ENCODE measurements around the gene ZRANB2.

DNA sequence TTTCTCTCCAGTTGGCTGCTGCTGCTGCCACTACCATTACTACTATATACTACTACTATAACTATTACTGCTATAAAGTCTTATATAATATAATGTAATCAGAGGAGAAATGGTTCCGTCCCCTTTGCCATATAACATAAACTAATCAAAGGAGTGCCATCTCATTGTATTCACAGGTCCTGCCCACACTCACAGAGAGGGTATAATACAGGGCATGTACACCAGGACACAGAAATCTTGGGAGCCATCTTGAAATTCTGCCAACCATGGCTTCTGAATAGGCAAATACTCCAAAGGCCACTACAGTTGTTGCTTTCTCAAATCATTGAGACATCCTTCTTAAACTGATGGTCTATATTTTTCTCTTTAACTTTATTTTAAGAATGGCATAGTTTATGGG, 6.9 kb upstream of the ZRANB2 start:
- TF ChIP-seq SREBF2 (CRISPR knock-in tag; IDR thresholded peaks at IDR 0.05), result no peak
- TF ChIP-seq, protein P1, sequence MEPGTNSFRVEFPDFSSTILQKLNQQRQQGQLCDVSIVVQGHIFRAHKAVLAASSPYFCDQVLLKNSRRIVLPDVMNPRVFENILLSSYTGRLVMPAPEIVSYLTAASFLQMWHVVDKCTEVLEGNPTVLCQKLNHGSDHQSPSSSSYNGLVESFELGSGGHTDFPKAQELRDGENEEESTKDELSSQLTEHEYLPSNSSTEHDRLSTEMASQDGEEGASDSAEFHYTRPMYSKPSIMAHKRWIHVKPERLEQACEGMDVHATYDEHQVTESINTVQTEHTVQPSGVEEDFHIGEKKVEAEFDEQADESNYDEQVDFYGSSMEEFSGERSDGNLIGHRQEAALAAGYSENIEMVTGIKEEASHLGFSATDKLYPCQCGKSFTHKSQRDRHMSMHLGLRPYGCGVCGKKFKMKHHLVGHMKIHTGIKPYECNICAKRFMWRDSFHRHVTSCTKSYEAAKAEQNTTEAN (CRISPR knock-in tag; IDR thresholded peaks at IDR 0.05), result no peak
- TF ChIP-seq, protein P2, sequence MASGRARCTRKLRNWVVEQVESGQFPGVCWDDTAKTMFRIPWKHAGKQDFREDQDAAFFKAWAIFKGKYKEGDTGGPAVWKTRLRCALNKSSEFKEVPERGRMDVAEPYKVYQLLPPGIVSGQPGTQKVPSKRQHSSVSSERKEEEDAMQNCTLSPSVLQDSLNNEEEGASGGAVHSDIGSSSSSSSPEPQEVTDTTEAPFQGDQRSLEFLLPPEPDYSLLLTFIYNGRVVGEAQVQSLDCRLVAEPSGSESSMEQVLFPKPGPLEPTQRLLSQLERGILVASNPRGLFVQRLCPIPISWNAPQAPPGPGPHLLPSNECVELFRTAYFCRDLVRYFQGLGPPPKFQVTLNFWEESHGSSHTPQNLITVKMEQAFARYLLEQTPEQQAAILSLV (tag; IDR thresholded peaks at IDR 0.05), result no peak
- TF ChIP-seq, protein P3, sequence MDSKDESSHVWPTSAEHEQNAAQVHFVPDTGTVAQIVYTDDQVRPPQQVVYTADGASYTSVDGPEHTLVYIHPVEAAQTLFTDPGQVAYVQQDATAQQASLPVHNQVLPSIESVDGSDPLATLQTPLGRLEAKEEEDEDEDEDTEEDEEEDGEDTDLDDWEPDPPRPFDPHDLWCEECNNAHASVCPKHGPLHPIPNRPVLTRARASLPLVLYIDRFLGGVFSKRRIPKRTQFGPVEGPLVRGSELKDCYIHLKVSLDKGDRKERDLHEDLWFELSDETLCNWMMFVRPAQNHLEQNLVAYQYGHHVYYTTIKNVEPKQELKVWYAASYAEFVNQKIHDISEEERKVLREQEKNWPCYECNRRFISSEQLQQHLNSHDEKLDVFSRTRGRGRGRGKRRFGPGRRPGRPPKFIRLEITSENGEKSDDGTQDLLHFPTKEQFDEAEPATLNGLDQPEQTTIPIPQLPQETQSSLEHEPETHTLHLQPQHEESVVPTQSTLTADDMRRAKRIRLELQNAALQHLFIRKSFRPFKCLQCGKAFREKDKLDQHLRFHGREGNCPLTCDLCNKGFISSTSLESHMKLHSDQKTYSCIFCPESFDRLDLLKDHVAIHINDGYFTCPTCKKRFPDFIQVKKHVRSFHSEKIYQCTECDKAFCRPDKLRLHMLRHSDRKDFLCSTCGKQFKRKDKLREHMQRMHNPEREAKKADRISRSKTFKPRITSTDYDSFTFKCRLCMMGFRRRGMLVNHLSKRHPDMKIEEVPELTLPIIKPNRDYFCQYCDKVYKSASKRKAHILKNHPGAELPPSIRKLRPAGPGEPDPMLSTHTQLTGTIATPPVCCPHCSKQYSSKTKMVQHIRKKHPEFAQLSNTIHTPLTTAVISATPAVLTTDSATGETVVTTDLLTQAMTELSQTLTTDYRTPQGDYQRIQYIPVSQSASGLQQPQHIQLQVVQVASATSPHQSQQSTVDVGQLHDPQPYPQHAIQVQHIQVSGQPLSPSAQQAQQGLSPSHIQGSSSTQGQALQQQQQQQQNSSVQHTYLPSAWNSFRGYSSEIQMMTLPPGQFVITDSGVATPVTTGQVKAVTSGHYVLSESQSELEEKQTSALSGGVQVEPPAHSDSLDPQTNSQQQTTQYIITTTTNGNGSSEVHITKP (IDR thresholded peaks at IDR 0.05; ENCODE audit: partially characterized antibody), result no peak
- TF ChIP-seq, protein P4, sequence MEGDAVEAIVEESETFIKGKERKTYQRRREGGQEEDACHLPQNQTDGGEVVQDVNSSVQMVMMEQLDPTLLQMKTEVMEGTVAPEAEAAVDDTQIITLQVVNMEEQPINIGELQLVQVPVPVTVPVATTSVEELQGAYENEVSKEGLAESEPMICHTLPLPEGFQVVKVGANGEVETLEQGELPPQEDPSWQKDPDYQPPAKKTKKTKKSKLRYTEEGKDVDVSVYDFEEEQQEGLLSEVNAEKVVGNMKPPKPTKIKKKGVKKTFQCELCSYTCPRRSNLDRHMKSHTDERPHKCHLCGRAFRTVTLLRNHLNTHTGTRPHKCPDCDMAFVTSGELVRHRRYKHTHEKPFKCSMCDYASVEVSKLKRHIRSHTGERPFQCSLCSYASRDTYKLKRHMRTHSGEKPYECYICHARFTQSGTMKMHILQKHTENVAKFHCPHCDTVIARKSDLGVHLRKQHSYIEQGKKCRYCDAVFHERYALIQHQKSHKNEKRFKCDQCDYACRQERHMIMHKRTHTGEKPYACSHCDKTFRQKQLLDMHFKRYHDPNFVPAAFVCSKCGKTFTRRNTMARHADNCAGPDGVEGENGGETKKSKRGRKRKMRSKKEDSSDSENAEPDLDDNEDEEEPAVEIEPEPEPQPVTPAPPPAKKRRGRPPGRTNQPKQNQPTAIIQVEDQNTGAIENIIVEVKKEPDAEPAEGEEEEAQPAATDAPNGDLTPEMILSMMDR (IDR thresholded peaks at IDR 0.05 in 2 of 3, conservative IDR thresholded peaks at IDR 0.05 in 1 of 3; ENCODE audit: insufficient read depth in 2 of 3, low read depth in 1 of 3, low read length in 3 of 3), result no peak
- no peak for TF ChIP-seq EP300 (IDR thresholded peaks at IDR 0.05; ENCODE audit: low read length)
- TF ChIP-seq, protein P5, sequence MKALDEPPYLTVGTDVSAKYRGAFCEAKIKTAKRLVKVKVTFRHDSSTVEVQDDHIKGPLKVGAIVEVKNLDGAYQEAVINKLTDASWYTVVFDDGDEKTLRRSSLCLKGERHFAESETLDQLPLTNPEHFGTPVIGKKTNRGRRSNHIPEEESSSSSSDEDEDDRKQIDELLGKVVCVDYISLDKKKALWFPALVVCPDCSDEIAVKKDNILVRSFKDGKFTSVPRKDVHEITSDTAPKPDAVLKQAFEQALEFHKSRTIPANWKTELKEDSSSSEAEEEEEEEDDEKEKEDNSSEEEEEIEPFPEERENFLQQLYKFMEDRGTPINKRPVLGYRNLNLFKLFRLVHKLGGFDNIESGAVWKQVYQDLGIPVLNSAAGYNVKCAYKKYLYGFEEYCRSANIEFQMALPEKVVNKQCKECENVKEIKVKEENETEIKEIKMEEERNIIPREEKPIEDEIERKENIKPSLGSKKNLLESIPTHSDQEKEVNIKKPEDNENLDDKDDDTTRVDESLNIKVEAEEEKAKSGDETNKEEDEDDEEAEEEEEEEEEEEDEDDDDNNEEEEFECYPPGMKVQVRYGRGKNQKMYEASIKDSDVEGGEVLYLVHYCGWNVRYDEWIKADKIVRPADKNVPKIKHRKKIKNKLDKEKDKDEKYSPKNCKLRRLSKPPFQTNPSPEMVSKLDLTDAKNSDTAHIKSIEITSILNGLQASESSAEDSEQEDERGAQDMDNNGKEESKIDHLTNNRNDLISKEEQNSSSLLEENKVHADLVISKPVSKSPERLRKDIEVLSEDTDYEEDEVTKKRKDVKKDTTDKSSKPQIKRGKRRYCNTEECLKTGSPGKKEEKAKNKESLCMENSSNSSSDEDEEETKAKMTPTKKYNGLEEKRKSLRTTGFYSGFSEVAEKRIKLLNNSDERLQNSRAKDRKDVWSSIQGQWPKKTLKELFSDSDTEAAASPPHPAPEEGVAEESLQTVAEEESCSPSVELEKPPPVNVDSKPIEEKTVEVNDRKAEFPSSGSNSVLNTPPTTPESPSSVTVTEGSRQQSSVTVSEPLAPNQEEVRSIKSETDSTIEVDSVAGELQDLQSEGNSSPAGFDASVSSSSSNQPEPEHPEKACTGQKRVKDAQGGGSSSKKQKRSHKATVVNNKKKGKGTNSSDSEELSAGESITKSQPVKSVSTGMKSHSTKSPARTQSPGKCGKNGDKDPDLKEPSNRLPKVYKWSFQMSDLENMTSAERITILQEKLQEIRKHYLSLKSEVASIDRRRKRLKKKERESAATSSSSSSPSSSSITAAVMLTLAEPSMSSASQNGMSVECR (CRISPR knock-in tag; IDR thresholded peaks at IDR 0.05), result no peak
- TF ChIP-seq POLR2A (conservative IDR thresholded peaks at IDR 0.05), result no peak

All from K562 (cell line).